NCI-H1417 treated with DMSO at 0.1 percent for 48 hours (cell line): Measurements from ENCODE around the gene BTN1A1.
"Not testable (repeated sequence)": the region's sequence is repeated elsewhere in the genome, so short reads cannot be mapped to it uniquely, and the experiment has no call there.

ENCODE experiments used
- DNase-seq: peaks from one replicate; lab custom pipeline; 2025; lab: John Stamatoyannopoulos, UW

Gene BTN1A1

DNA sequence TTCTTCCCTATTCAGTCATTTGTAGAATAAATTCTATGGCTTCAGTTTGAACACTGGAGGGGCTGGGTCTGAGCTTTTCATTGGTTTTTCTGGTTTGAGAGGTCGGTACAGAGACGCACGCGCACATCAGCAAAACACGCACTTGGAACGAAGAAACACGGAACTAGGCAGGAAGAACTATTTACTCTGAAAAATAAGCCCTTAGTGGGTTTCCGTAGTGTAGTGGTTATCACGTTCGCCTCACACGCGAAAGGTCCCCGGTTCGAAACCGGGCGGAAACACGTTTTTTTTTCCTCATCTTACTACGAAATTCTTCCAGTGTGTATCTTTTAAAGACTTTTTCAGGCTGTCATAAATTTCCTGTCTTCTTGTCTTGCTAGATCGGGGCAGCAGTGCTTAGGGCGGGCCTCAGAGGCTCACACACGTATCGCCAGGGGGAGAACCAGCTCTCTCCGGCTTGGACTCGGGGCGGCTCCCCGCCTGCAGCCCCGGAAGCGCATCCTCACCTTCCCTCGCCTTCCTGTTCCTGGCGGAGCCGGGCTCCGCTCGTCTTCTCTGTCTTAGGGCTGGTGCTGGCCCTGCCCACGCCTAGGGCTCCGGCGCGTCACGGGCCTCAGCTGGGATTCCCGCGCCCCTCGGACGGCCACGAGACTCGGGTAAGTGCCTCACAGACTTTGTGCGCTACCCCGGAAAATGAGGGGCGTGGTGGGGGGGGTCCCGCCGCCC lies 37.9 kb downstream of the BTN1A1 start, which contains the start of gene HMGN4:
Gene HMGN4, plus strand, starts transcription at position 521 of the 726 bp plus-strand sequence. CDS start 6,841 bp downstream, outside the sequence.
- peak; percentile 66 for DNase-seq

GRCh38 chr6:26538572-26538902 lies 38.4 kb downstream of the BTN1A1 start:
- DNase-seq: no peak

DNA sequence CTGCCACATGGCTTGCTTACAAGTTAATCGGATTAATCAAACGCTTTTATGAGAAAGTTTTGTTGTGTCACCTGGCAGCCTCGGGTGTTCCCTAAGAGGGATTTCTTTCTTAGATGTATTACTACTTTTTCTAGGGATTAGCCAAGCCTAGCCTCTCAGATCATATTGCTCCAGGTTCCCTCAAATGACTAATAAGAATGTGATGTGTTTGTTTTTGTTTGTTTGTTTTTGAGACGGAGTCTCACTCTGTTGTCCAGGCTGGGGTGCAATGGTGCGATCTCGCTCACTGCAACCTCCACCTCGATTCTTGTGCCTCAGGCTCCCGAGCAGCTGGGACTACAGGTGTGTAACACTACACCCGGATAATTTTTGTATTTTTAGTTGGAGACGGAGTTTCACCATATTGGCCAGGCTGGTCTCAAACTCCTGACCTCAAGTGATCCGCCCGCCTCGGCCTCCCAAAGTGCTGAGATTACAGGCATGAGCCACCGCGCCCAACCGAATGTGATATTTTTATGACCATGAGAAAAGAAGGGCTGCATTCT lies 39.0 kb downstream of the BTN1A1 start:
- DNase-seq: no peak

GRCh38 chr6:26541579-26541978 lies 41.5 kb downstream of the BTN1A1 start:
- no peak for DNase-seq

- DNase-seq: no peak
Observed at GRCh38 chr6:26543953-26544352, 43.9 kb downstream of the BTN1A1 start.

DNA sequence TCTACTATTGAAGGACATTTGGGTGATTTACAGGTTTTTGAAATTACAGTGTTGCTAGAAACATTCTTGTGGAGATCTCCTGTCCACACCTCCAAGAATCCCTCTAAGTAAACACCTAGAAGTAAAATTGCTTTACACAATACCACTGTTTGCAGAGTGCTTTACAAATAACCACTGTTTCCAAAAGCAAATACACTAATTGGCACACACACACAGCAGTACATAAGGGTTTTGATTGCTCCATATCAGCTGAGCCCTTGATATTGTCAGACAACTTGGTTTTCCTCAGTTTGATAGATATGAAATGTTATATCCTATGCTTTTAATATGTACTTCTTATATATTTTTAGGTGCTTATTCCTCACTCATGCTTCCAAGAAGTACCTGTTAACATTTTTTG lies 44.4 kb downstream of the BTN1A1 start:
- no peak for DNase-seq

DNA sequence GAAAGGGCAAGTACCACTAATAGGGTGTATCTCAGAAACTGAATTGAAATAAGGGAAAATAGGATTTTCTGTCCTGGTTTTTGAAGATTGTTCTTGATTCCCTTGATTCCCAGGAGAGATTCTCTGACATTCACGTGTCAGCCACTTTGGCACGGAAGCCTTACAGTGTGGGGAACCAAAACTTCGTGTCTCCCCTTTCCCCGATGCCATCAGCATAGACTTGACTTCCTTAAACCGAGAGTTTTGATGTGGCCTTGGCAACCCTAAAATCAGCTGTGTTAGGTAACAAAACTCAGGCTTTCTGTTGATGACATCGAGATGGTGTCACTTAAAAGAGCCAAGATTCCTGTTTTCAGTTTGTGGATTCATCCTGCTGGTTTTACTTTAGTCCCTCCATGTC lies 45.5 kb downstream of the BTN1A1 start:
- DNase-seq: no peak

DNA sequence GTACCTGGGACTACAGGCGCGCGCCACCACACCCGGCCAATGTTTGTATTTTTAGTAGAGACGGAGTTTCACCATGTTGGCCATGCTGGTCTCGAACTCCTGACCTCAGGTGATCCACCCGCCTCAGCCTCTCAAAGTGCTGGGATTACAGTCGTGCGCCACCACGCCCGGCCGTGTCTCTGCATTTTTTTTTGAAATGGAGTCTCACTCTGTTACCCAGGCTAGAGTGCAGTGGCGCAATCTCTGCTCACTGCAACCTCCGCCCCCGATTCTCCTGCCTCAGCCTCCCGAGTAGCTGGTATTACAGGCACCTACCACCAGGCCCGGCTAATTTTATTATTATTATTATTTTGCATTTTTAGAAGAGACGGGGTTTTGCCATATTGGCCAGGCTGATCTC lies 47.3 kb downstream of the BTN1A1 start:
- DNase-seq: not testable (repeated sequence)

GRCh38 chr6:26550250-26550993 lies 50.3 kb downstream of the BTN1A1 start:
- no peak for DNase-seq

DNA sequence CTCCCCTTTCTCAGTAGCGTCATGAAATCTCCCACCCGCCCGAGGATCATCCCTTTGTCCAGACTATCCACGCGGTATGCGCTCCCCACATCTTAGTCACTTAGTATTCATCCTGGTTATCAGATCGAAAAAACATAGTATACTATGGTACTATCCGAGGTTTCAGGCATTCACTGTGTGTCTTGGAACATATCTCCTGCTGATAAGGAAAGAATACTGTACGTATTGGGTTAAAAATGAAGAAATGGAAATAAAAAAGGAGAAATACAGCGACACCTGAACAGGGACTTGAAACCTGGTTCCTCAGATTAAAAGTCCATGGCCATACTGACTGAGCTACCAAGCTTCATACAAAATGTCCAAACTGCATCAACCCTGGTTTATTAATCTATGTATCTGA lies 52.1 kb downstream of the BTN1A1 start:
- no peak for DNase-seq

GRCh38 chr6:26552640-26553188 lies 52.6 kb downstream of the BTN1A1 start:
- no peak for DNase-seq

- no peak for DNase-seq
Observed at GRCh38 chr6:26553264-26553634, 53.1 kb downstream of the BTN1A1 start.

DNA sequence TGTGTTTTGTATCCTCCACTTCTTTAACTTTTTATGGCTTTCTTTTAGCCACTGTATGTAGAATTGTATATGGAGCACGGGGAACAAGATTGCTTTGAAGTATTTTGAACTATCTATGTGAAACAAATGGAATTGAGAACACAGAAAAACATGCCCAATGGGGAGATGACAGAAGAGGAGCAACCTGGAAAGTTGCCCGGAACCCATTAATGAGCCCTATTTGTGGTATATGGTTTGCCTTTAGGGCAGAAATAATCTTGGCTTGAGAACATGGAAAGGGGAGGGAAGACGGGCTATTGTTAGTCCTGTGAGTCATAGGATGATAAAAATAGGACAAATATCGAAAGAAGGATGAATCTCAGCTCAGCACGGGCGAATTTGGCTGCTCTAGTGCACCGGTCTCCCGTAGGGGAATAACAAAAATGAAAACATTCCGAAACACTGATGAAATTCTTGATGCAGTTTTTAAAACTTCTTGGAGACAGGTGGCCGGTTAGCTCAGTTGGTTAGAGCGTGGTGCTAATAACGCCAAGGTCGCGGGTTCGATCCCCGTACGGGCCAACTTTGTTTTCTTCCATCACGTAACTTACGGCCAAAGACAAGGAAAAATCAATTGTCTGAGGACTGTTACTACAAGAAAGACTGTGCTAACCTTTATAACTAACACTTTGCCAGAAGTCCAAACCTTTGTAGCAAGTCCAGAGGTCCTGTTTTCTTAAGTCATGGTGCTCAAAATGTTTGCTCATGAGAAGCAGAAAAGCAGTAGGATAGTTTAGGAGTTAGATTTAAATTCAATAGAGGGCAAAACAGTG lies 53.7 kb downstream of the BTN1A1 start:
- peak; percentile 72 for DNase-seq

GRCh38 chr6:26554447-26554696 lies 54.3 kb downstream of the BTN1A1 start:
- no peak for DNase-seq

DNA sequence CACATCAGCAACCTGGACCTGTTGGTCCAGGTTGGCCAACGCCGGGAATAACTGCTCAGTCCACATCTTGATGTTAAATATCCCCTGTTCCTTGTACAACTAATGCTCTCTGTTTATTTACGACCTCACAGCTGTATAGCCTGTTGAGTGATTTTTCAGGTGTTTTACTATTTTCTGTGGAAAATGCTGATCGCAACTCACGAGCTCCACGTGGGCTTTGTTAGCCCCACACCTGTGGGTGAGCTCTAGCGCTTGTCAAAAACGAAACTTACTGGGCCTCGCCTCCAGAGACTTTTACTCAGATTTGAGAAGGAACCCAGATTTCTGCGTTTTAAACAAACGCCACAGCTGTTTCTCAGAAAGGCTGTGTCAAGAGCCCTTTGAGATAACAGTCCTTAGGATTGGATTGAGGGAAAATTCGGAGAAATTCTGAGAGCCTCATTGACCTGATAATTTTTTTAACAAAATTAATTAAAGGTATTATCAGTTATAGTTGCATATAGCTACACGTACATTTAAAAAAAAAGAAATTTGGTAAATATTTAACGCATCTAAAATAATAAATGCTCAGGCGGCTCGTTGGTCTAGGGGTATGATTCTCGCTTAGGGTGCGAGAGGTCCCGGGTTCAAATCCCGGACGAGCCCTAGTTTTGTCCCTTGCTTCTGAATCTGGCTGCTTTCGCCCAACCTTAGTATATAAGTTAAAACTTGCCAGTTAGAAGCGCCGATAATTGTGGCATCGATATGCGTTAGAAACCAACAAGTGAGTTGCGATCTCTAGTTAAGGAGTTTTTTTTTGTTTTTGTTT lies 54.8 kb downstream of the BTN1A1 start:
- DNase-seq: no peak

GRCh38 chr6:26555505-26556262 lies 55.6 kb downstream of the BTN1A1 start:
- DNase-seq: no peak

- no peak for DNase-seq
Observed at GRCh38 chr6:26556263-26557070, 56.4 kb downstream of the BTN1A1 start.
